DOHH2 (cell line): ENCODE measurements around the gene FGFR3.

Experiments used
- CTCF ChIP-seq: fragments of 200-600 bp; sonication (generic); IDR thresholded peaks from one replicate; pipeline ENCODE4 v1.5.1; 2014; ENCODE audit warnings: antibody characterized with exemption, mild to moderate bottlenecking, low read depth, low read length; ENCODE audit not compliant: poor library complexity, severe bottlenecking
- EZH2phosphoT487 ChIP-seq: fragments of 200-600 bp; sonication (generic); IDR thresholded peaks from 2 replicates; pipeline ENCODE4 v1.6.1; 2017; ENCODE audit warnings: borderline replicate concordance, mild to moderate bottlenecking, antibody characterized with exemption, low read length, moderate library complexity, mixed read lengths

GRCh38 chr4:1762264-1763010 lies 30.7 kb upstream of the FGFR3 start:
- no peak for TF ChIP-seq CTCF
- no peak for TF ChIP-seq EZH2phosphoT487
